Activated naive CD4-positive, alpha-beta T cell treated with anti-CD3 and anti-CD28 coated beads, Interleukin-2, amount 10 ng/mL, durations not matched to agents 7 days and 5 days (primary cell): Measurements from ENCODE around the gene TFPI.

Experiments
- CTCF ChIA-PET: fragments of 350-600 bp; sonication (Branson Sonifier 250); formaldehyde crosslinking; loops from one replicate; lab custom pipeline; 2021; ENCODE audit warnings: antibody characterized with exemption; lab: Charles Lee
- DNase-seq: peaks from one replicate; pipeline ENCODE4 v3.0.0-alpha.2; 2020
- H3K27ac Mint-ChIP-seq: one replicate; pipeline ENCODE4 v1.8.0; 2021; ENCODE audit warnings: mild to moderate bottlenecking, moderate library complexity, mixed read lengths
- H3K27me3 Mint-ChIP-seq: one replicate; pipeline ENCODE4 v1.8.0; 2021; ENCODE audit warnings: mild to moderate bottlenecking, mixed read lengths
- H3K36me3 Mint-ChIP-seq: one replicate; pipeline ENCODE4 v1.8.0; 2021; ENCODE audit warnings: mixed read lengths
- H3K4me1 Mint-ChIP-seq: one replicate; pipeline ENCODE4 v1.8.0; 2021; ENCODE audit warnings: mixed read lengths
- H3K4me3 Mint-ChIP-seq: one replicate; pipeline ENCODE4 v1.8.0; 2021; ENCODE audit warnings: mild to moderate bottlenecking, moderate library complexity, mixed read lengths
- H3K9me3 Mint-ChIP-seq: one replicate; pipeline ENCODE4 v1.8.0; 2021; ENCODE audit warnings: mixed read lengths

Gene TFPI

DNA sequence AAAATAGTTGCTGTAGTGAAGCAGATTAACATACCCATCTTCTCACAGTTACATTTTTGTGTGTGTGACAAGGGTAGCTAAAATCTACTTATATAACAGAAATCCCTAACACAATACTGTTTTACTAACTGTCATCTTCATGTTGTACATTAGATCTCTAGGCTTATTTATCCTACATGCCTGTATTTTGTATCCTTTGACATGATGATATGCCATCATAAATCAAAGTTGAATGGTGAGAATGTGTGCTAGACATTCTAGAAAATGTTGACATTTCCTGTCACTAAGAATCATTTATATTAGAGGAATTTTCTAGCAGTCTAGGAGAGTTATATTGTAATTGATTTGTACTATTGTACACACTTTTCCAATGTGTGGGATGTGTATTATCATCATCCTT is 84.7 kb downstream of the TFPI start:
- CTCF ChIA-PET = no interaction called here
- Mint-ChIP-seq H3K4me3 (no peak overlapping the region), H3K36me3 (no peaks in the 10 kb centered on the region), H3K27ac (no peak overlapping the region), H3K4me1 (no peaks in the 10 kb centered on the region), H3K9me3 (no peaks in the 10 kb centered on the region), H3K27me3 (no peaks in the 10 kb centered on the region)
- DNase-seq = no peak

DNA sequence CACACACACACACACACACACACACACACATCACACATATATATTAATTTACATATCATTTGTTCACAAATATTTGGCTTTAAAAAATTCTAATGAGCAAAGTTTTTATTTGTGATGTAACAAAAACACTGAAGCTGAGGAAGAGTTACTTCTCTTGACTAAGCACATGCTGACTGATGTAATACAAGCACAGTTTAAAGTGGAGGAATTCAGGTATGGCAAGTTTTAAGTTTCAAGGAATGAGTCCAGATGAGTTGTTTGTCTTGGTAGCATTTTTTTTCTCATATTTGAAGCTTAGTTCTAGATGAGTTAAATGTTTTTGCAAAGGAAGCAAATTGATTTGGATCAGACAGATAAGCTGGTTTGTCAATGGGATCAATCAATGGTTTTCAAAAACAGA is 86.0 kb downstream of the TFPI start:
- Mint-ChIP-seq H3K27me3 (no peaks in the 10 kb centered on the region), H3K27ac (no peak overlapping the region), H3K36me3 (no peaks in the 10 kb centered on the region), H3K9me3 (no peaks in the 10 kb centered on the region), H3K4me3 (no peak overlapping the region), H3K4me1 (no peaks in the 10 kb centered on the region)
- DNase-seq = no peak
- CTCF ChIA-PET = no interaction called here

DNA sequence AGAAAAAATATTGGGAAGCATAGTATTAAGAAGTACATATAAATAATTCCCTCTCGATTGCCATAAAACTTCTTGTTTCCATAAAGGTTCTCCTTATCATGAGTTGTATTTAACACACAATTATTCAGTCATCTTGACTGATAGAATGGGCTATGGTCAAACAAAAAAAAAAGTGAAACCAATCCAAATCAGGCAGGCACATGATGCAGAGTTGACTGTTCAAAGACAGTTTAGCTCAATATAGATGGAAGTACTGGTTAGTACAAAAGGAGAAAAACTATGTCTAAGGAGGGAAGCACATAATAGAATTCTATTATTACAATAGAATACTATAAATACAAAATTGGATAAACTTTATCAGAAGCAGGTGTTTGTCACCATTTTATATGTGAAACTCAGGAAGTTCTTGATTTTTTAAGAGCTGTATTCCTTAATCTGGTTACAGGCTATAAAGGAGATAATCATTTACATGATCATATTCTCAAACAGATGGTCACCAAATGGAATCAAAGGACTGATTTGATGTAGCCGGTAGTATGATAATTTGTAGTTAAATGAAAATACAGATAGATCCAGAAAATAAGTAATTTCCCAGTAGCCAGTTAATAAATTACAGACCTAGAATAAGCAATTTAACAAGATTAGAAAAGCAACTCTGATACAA is 88.0 kb downstream of the TFPI start:
- DNase-seq = no peak
- H3K9me3 Mint-ChIP-seq = no peaks in the 10 kb centered on the region
- CTCF ChIA-PET = interaction anchor here (1.0 kb wide), 1 partner anchor 18 kb away, joined by 3 read pairs; the partner anchor contains the start of gene CALCRL
- no peaks in the 10 kb centered on the region for H3K4me1 Mint-ChIP-seq
- H3K27me3 Mint-ChIP-seq = no peaks in the 10 kb centered on the region
- H3K36me3 Mint-ChIP-seq = no peaks in the 10 kb centered on the region
- H3K4me3 Mint-ChIP-seq = no peak overlapping the region
- H3K27ac Mint-ChIP-seq = no peak overlapping the region

DNA sequence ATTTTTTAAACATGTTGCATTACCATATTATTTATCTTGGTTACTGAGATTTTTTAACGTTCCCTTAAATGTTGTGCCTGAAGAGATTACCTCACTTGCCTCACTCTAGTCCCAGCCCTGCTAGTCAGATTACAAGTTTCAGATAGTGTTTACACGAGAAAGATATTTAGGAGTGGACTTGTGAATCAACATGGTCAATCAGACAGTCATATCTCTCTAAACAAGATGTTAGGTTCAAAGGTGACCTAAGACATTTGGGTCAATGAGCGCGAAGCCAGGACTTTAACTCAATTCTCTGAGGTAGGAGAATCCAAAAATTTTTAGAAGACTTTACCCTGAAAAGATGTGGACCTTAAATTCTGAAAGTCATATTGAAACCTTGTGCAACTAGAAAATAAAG is 91.4 kb downstream of the TFPI start:
- no peaks in the 10 kb centered on the region for H3K9me3 Mint-ChIP-seq
- DNase-seq = no peak
- CTCF ChIA-PET = no interaction called here
- no peaks in the 10 kb centered on the region for H3K4me1 Mint-ChIP-seq
- no peaks in the 10 kb centered on the region for H3K27me3 Mint-ChIP-seq
- H3K27ac Mint-ChIP-seq = no peak overlapping the region
- H3K36me3 Mint-ChIP-seq = no peaks in the 10 kb centered on the region
- H3K4me3 Mint-ChIP-seq = no peak overlapping the region

DNA sequence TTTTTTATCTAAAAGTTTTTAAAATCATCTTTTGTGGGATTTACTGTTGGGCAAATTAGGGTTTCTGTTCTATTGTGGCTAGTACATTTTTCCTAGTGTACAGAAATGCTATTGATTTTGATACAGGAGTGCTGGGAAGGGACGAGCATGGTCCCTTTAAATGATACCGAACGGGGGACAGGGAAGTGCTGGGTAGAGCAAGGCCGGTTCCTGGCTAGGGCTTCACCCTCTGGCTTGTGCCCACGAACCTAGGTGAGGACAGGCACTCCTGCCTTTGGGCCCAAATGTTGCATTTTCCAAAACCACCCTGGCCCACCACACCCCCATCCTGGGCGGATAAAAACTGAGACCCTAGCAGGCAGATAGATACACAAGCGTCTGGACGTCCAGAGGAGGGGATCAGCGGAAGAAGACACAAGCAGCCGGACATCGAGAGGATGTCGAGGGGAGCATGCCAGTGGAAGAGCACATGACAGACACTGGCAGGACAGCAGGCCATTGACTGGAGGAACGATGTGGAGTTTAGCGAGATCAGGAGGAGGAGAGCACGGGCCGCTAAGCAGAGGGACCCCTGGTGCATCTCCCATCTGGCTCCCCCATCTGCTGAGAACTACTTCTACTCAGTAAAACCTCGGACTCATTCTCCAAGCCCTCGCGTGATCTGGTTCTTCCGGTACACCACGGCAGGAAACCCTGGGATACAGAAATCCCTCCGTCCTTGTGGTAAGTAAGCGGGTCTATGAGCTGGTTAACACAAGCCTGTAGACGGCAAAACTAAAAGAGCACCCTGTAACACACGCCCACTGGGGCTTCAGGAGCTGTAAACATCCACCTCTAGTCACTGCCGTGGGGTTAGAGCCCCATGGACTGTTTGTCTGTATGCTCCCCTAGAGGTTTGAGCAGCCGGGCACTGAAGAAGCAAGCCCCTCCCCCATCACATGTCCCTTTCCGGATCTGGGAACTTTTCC is 92.7 kb downstream of the TFPI start:
- no peaks in the 10 kb centered on the region for H3K9me3 Mint-ChIP-seq
- no peaks in the 10 kb centered on the region for H3K36me3 Mint-ChIP-seq
- no peak overlapping the region for H3K4me3 Mint-ChIP-seq
- CTCF ChIA-PET = no interaction called here
- no peak for DNase-seq
- no peak overlapping the region for H3K27ac Mint-ChIP-seq
- H3K27me3 Mint-ChIP-seq = no peaks in the 10 kb centered on the region
- no peaks in the 10 kb centered on the region for H3K4me1 Mint-ChIP-seq

DNA sequence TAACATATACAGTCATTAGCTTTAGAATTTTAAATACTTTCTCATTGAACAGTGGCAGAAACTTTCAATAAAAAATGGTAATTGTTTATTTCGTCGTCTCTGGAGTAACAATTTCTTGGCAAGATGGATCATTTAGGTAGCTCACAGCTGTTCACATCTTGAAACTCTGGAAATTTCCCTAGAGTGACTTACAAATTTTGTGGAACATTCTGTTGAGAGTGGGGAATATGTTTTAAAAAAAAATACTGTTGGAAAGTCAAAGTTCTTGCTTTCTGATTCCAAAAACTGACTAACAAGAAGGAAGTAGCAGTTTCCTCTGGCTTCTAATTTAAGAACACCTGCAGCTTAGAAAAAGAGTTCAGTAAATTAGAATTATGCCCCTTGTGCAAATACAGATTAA is 95.0 kb downstream of the TFPI start:
- DNase-seq = no peak
- no peaks in the 10 kb centered on the region for H3K4me1 Mint-ChIP-seq
- CTCF ChIA-PET = no interaction called here
- H3K4me3 Mint-ChIP-seq = no peak overlapping the region
- H3K9me3 Mint-ChIP-seq = no peaks in the 10 kb centered on the region
- H3K36me3 Mint-ChIP-seq = no peaks in the 10 kb centered on the region
- H3K27me3 Mint-ChIP-seq = no peaks in the 10 kb centered on the region
- H3K27ac Mint-ChIP-seq = no peak overlapping the region

DNA sequence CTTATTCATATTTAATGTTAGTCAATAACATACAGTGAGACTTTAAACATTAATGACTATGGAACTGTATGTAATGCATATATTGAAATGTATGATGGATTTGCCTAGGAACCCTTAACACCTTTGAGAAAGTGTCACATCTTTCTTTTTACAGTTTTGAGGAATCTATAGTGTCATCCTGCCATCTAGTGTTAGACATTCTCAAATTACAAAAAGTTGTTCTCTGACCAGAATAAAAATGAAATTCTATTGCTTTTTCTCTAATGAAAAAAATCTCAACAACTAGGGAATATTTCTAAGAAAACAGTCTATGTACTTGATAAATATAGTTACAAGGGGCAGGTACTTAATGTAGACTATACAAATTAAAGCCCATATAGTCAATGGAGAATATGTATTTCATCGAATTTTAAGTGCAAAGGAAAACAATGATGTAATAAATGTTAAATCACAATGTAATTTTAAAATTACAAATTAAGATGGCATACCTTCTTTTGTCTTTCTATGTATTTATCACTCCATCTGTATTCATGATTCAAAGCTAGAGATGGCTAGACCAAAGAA is 101.1 kb downstream of the TFPI start:
- Mint-ChIP-seq H3K36me3 (no peaks in the 10 kb centered on the region), H3K27ac (no peak overlapping the region), H3K4me3 (no peak overlapping the region), H3K27me3 (no peaks in the 10 kb centered on the region), H3K9me3 (no peaks in the 10 kb centered on the region), H3K4me1 (peaks cover 6% of the 10 kb centered on the region)
- CTCF ChIA-PET = no interaction called here
- no peak for DNase-seq

DNA sequence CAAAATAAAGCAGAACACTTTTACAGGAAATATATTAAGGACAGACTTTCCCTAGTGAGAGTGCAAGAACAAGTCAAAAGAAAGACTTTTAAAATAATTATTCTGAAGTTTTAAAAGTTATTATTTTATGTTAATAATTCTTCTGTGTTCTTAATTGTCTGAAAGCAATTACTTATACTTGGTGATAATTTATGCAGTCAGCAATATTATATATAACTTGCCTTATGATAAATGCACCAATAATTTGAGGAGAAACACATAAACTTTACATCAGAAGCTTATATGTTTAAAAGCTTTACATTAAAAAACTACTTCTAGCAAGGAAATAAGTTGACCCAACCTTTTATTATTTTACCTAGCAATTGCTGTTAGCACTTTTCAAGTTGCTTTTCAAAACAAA is 102.7 kb downstream of the TFPI start:
- Mint-ChIP-seq H3K36me3 (no peaks in the 10 kb centered on the region), H3K4me3 (no peak overlapping the region), H3K9me3 (no peaks in the 10 kb centered on the region), H3K4me1 (peaks cover 8% of the 10 kb centered on the region), H3K27ac (no peak overlapping the region), H3K27me3 (no peaks in the 10 kb centered on the region)
- CTCF ChIA-PET = interaction anchor here (0.7 kb wide), 1 partner anchor 514 kb away, joined by 3 read pairs; no protein-coding TSS in a partner anchor
- DNase-seq = no peak

DNA sequence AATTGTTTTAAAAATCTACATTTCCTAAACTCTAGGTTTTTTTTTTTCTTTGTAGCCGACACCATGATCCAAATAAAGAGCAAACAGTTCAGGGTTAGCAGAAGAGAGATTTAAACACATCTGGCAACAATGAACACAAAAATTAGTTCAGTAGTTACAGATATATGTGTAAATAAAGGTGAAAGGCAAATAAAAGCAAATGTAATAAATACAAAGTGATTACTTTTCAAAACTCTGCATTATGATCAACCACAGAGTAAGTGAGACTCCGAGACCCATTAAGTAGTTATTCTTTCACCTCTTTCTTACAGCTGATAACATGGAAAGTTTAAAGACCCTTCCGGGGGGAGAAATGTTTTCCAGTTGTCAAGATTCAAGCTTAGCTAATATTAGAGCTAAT is 106.9 kb downstream of the TFPI start:
- CTCF ChIA-PET = no interaction called here
- H3K4me1 Mint-ChIP-seq = peaks cover 8% of the 10 kb centered on the region
- no peak for DNase-seq
- H3K36me3 Mint-ChIP-seq = no peaks in the 10 kb centered on the region
- no peak overlapping the region for H3K4me3 Mint-ChIP-seq
- no peaks in the 10 kb centered on the region for H3K9me3 Mint-ChIP-seq
- H3K27ac Mint-ChIP-seq = no peak overlapping the region
- H3K27me3 Mint-ChIP-seq = no peaks in the 10 kb centered on the region

DNA sequence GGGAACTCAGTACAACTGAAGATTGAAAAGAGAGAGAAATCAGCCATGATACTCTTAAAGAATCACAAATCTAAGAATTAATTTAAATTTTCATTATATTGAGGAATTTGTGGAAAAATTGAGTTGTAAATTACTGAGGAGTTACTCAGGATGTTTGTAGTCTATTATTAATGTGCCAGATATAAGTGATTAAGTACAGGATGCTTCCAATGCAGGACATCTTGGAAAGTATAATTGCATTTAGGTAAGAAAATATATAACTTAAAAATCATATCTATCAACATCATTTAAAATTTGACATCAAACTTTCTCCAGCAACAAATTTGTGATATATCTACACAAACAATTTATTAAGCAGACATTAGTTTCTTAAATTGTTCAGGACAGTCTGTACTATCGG is 107.5 kb downstream of the TFPI start:
- no peaks in the 10 kb centered on the region for H3K27me3 Mint-ChIP-seq
- H3K4me3 Mint-ChIP-seq = no peak overlapping the region
- H3K36me3 Mint-ChIP-seq = no peaks in the 10 kb centered on the region
- CTCF ChIA-PET = no interaction called here
- DNase-seq = no peak
- peaks cover 8% of the 10 kb centered on the region for H3K4me1 Mint-ChIP-seq
- H3K9me3 Mint-ChIP-seq = no peaks in the 10 kb centered on the region
- H3K27ac Mint-ChIP-seq = no peak overlapping the region

DNA sequence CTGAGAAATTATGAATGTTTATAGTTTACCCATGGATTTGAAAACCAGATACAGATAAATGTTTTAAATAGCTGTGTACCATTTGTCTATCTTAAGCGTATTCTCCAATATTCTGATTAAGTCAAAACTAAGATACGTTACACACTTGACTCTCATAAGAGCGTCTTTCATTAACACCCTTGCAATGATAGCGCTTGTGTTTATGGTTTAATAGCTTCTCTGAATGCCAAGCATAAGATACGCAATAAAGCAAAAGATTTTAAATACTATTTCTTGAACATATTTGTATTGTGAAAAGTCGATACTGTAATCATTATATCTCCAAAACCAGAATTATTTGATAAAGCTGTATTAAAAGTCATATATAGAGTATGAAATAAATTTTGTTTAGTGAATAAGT is 109.2 kb downstream of the TFPI start:
- CTCF ChIA-PET = no interaction called here

DNA sequence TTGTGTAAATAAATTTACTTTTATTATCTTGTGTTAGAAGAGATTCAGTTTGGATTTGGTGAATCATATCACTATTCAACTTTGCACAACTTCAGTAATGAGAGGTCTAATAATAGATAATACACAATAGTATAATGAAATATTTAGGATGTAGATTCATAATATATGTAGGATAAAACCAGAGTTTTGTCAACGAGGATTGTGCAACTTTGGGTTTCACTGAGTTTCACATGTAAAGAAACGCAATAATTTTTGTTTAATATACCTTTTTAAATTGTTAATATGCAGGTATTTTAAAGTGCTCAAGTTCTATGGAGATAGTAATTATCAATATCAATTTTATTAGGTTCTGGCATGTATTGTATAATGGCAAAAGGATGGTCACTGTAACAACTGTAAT is 111.5 kb downstream of the TFPI start:
- Mint-ChIP-seq H3K4me3 (no peak overlapping the region), H3K36me3 (no peaks in the 10 kb centered on the region), H3K9me3 (no peaks in the 10 kb centered on the region), H3K4me1 (no peaks in the 10 kb centered on the region), H3K27ac (no peak overlapping the region), H3K27me3 (no peaks in the 10 kb centered on the region)
- CTCF ChIA-PET = no interaction called here
- no peak for DNase-seq

More for the DNA sequence above, 109.2 kb downstream of the TFPI start:
- no peak overlapping the region for H3K27ac Mint-ChIP-seq
- peaks cover 8% of the 10 kb centered on the region for H3K4me1 Mint-ChIP-seq
- DNase-seq = no peak
- H3K9me3 Mint-ChIP-seq = no peaks in the 10 kb centered on the region
- H3K27me3 Mint-ChIP-seq = no peaks in the 10 kb centered on the region
- H3K4me3 Mint-ChIP-seq = no peak overlapping the region
- H3K36me3 Mint-ChIP-seq = no peaks in the 10 kb centered on the region

DNA sequence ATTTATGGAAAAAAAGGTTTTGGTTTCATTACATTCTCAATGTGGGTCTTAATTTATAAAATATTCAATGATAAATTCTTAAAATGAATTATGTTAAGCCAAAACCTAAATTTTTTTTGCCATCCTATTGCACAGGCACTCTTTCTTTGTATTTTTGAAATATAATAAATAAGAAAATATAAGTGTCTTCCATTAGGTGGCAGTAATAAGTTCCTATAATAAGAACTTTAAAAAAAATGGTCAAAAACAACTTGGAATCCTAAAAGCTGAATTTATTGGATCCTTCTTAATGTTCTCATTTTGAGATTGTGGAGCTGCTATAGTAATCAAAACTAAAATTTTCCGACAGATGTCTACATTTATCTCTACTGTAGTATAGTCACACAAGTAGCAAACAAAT is 111.9 kb downstream of the TFPI start:
- H3K9me3 Mint-ChIP-seq = no peaks in the 10 kb centered on the region
- no peaks in the 10 kb centered on the region for H3K27me3 Mint-ChIP-seq
- no peaks in the 10 kb centered on the region for H3K4me1 Mint-ChIP-seq
- H3K27ac Mint-ChIP-seq = no peak overlapping the region
- H3K4me3 Mint-ChIP-seq = no peak overlapping the region
- CTCF ChIA-PET = no interaction called here
- DNase-seq = no peak
- H3K36me3 Mint-ChIP-seq = no peaks in the 10 kb centered on the region

DNA sequence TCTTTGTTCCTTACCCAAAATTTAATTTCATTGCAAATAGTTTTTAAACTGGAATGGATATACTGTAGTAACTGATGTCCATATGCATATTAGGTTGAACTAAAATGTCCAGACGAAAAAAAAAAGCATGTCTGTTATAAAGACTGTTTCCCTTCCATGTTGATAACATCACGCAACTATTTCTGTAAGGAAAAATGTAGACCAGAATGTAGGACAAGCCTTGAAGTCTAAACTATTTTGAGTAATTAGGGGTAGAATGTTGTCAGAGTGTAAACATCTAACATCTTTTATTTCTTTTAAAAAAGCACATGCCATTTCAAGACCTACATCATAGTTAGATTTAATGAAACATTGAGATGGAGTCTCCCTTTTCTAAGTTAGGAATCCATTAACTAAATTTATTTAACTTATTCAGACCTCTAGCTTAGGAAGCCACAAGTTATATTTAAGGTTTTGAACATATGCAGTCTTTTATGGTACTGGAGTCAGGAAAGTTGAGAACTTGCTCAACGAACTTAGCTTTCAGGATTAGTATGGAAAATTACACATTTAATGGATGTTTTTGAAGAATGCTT is 114.0 kb downstream of the TFPI start:
- no peaks in the 10 kb centered on the region for H3K4me1 Mint-ChIP-seq
- no peaks in the 10 kb centered on the region for H3K36me3 Mint-ChIP-seq
- H3K9me3 Mint-ChIP-seq = no peaks in the 10 kb centered on the region
- DNase-seq = no peak
- no peaks in the 10 kb centered on the region for H3K27me3 Mint-ChIP-seq
- H3K4me3 Mint-ChIP-seq = no peak overlapping the region
- no peak overlapping the region for H3K27ac Mint-ChIP-seq
- CTCF ChIA-PET = no interaction called here
